Neural progenitor cell (in vitro differentiated cells): ENCODE measurements around the gene GLT6D1.

Experiments
- EZH2 ChIP-seq: fragments of 200-600 bp; sonication (generic); IDR thresholded peaks from 2 replicates; pipeline ENCODE4 v1.6.1; 2017; ENCODE audit warnings: antibody characterized with exemption, mild to moderate bottlenecking, moderate library complexity
- TF ChIP-seq, protein P1 (sequence below): fragments of 200-600 bp; sonication (generic); IDR thresholded peaks from 2 replicates; pipeline ENCODE4 v1.5.1; 2017; ENCODE audit warnings: antibody characterized with exemption, mild to moderate bottlenecking

DNA sequence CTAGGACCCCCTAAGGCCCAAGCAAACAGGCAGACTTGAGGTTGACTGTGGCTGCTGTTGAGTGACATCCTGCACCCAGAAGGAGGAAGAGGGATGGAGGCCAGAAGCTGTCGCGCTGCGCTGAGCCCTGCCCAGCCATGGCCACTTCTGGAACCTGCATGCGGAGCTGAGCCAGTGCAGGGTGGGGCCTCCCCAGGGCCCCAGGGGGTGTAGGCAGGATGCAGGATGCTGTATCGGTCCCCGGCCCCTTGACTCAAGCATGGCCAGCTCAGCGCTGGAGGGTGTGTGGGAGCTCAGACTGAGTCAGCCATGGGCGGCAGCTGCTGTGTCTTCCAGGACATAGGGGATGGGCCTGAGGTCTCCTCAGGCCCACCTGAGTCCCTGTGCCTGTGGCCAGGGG lies 26.9 kb downstream of the GLT6D1 start:
- TF ChIP-seq, protein P1, sequence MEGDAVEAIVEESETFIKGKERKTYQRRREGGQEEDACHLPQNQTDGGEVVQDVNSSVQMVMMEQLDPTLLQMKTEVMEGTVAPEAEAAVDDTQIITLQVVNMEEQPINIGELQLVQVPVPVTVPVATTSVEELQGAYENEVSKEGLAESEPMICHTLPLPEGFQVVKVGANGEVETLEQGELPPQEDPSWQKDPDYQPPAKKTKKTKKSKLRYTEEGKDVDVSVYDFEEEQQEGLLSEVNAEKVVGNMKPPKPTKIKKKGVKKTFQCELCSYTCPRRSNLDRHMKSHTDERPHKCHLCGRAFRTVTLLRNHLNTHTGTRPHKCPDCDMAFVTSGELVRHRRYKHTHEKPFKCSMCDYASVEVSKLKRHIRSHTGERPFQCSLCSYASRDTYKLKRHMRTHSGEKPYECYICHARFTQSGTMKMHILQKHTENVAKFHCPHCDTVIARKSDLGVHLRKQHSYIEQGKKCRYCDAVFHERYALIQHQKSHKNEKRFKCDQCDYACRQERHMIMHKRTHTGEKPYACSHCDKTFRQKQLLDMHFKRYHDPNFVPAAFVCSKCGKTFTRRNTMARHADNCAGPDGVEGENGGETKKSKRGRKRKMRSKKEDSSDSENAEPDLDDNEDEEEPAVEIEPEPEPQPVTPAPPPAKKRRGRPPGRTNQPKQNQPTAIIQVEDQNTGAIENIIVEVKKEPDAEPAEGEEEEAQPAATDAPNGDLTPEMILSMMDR, result no peak
- TF ChIP-seq EZH2, result no peak
